Endodermal cell (in vitro differentiated cells): Measurements from ENCODE around the gene SPEN. TPM values are rescaled to one million over a fixed set of nuclear protein-coding genes. Genes with fewer than 3 reads are reported as not detected.

Experiments used
- DNase-seq: peaks from one replicate; pipeline ENCODE4 v3.0.0-alpha.2; 2017
- H3K27ac ChIP-seq: 2 replicates; pipeline ENCODE4 v1.5.1; 2013; ENCODE audit warnings: mild to moderate bottlenecking, low read depth, low read length, moderate library complexity
- H3K27me3 ChIP-seq: 2 replicates; pipeline ENCODE4 v1.6.1; 2013; ENCODE audit warnings: mild to moderate bottlenecking, low read length, moderate library complexity; ENCODE audit not compliant: insufficient read depth, control insufficient read depth, poor library complexity, severe bottlenecking
- H3K36me3 ChIP-seq: 2 replicates; pipeline ENCODE4 v1.7.0; 2013; ENCODE audit warnings: mild to moderate bottlenecking, low read length, moderate library complexity; ENCODE audit not compliant: control insufficient read depth, insufficient read depth
- H3K4me1 ChIP-seq: one replicate; pipeline ENCODE4 v1.7.0; 2013; ENCODE audit warnings: low read length; ENCODE audit not compliant: control insufficient read depth, insufficient read depth
- H3K4me3 ChIP-seq: 2 replicates; pipeline ENCODE4 v1.5.1; 2013; ENCODE audit warnings: mild to moderate bottlenecking, low read length, moderate library complexity
- H3K9ac ChIP-seq: 2 replicates; pipeline ENCODE4 v1.6.1; 2013; ENCODE audit warnings: mild to moderate bottlenecking, low read length, moderate library complexity; ENCODE audit not compliant: poor library complexity, severe bottlenecking; ENCODE audit errors: extremely low read depth
- H3K9me3 ChIP-seq: 2 replicates; pipeline ENCODE4 v1.6.1; 2013; ENCODE audit warnings: mild to moderate bottlenecking, low read length, moderate library complexity; ENCODE audit not compliant: control insufficient read depth
- H3K27ac Mint-ChIP-seq: 2 replicates; pipeline ENCODE4 v1.8.0; 2020; ENCODE audit warnings: mixed read lengths
- H3K27me3 Mint-ChIP-seq: 2 replicates; pipeline ENCODE4 v1.8.0; 2021; ENCODE audit warnings: mild to moderate bottlenecking, mixed read lengths; ENCODE audit not compliant: insufficient read depth
- H3K36me3 Mint-ChIP-seq: 2 replicates; pipeline ENCODE4 v1.8.0; 2020; ENCODE audit warnings: low read depth, mixed read lengths
- H3K4me1 Mint-ChIP-seq: 2 replicates; pipeline ENCODE4 v1.8.0; 2020; ENCODE audit warnings: mixed read lengths
- H3K4me3 Mint-ChIP-seq: 2 replicates; pipeline ENCODE4 v1.8.0; 2020; ENCODE audit warnings: mild to moderate bottlenecking, moderate library complexity, mixed read lengths
- H3K9me3 Mint-ChIP-seq: 2 replicates; pipeline ENCODE4 v1.8.0; 2020; ENCODE audit warnings: mild to moderate bottlenecking, mixed read lengths
- WGBS, 2 experiments: methylation state at CpG; one replicate each; pipeline versions ENCODE4 v1.1.5 to v1.1.7; 2013; ENCODE audit warnings: missing lambda C conversion rate in 2 of 2, mixed read lengths in 1 of 2; ENCODE audit not compliant: insufficient coverage in 1 of 2, insufficient read length in 1 of 2; 5-methylcytosine and 5-hydroxymethylcytosine counted together
- total RNA-seq, 2 donors: library from RNA; stranded (reverse); fragmentation: NEBNext Ultra II Directional in 1 of 2; extraction: Animal tissue kit (Norgen Biotek cat#: 25700) in 1 of 2; gene quantifications; 2 replicates in 1 of 2; 3 replicates in 1 of 2; pipeline ENCODE4 v1.2.1, GENCODE V29; 2021
- TF ChIP-seq, protein P1 (sequence below): fragments of 200-600 bp; sonication (generic); conservative IDR thresholded peaks from 2 replicates; pipeline ENCODE4 v1.5.0; 2021; ENCODE audit warnings: antibody characterized with exemption, mild to moderate bottlenecking

The SPEN gene
- total RNA-seq, 2 donors from 2014 or later = 61.5 to 71.9 TPM

DNA sequence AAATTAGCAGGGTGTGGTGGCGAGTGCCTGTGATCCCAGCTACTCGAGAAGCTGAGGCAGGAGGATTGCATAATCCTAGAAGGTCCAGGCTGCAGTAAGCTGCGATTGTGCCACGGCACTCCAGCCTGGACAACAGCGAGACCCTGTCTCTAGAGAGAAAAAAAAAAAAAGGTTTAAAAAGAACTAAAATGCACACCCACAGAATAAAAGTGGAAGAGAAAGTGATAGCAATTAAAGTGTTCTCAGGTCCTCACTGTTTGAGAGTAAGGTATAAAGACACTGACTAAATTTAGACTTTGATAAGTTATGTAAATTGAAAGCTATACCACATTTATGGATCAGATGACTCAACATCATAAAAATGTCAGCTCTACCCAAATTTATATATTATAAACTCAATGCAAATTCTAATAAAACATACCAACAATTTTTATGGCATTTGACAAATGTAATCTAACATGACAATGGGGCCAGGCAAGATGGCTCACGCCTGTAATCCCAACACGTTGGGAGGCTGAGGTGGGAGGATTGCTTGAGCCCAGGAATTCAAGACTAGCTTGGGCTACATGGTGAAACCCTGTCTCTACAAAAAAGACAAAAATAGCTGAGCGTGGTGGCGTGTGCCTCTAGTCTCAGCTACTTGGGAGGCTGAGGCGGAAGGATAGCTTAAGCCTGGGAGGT is 116.6 kb downstream of the SPEN start:
- Mint-ChIP-seq H3K4me3 (no peak overlapping the region), H3K9me3 (peaks cover 5% of the 10 kb centered on the region), H3K36me3 (peaks cover 37% of the 10 kb centered on the region), H3K27me3 (peaks cover 3% of the 10 kb centered on the region), H3K4me1 (peaks cover 29% of the 10 kb centered on the region), H3K27ac (no peak overlapping the region)
- Histone ChIP-seq H3K4me1 (no peaks in the 10 kb centered on the region), H3K27me3 (no peaks in the 10 kb centered on the region), H3K27ac (no peak overlapping the region), H3K4me3 (no peak overlapping the region), H3K9me3 (peaks cover 8% of the 10 kb centered on the region), H3K9ac (no peak overlapping the region), H3K36me3 (peaks cover 20% of the 10 kb centered on the region)
- DNase-seq = no peak
- TF ChIP-seq, protein P1, sequence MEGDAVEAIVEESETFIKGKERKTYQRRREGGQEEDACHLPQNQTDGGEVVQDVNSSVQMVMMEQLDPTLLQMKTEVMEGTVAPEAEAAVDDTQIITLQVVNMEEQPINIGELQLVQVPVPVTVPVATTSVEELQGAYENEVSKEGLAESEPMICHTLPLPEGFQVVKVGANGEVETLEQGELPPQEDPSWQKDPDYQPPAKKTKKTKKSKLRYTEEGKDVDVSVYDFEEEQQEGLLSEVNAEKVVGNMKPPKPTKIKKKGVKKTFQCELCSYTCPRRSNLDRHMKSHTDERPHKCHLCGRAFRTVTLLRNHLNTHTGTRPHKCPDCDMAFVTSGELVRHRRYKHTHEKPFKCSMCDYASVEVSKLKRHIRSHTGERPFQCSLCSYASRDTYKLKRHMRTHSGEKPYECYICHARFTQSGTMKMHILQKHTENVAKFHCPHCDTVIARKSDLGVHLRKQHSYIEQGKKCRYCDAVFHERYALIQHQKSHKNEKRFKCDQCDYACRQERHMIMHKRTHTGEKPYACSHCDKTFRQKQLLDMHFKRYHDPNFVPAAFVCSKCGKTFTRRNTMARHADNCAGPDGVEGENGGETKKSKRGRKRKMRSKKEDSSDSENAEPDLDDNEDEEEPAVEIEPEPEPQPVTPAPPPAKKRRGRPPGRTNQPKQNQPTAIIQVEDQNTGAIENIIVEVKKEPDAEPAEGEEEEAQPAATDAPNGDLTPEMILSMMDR = no peak
- 94 to 99% methylated on average over 7 to 10 of the region's 10 CpGs for WGBS, 2 experiments

DNA sequence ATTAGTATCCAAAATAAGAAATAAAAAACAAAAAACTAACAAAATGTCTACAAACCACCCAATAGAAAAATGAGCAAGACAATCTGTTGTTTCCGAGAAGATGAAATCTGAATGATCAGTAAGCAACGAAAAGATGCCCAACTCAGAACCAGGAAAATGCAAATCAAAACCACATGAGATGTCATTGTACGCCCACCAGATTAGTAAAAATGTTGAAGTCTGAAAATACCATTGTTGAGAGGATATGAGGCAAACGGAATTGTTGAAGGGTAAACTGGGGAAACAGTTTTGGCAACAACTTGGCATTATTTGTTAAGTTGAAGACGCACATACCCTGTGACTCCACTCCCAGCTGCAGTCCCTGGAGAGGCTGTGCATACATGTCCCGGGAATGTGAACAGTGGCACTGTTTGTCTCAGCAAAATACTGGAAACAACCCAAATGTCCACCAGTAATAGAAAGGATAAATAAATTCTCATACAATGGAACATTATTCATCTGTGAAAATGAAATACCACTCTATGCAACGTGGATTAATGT is 117.8 kb downstream of the SPEN start:
- TF ChIP-seq, protein P1 = no peak
- Mint-ChIP-seq H3K4me3 (no peak overlapping the region), H3K36me3 (peaks cover 48% of the 10 kb centered on the region), H3K27ac (no peak overlapping the region), H3K4me1 (peaks cover 25% of the 10 kb centered on the region), H3K27me3 (peaks cover 3% of the 10 kb centered on the region), H3K9me3 (peaks cover 15% of the 10 kb centered on the region)
- H3K27me3 ChIP-seq = no peaks in the 10 kb centered on the region
- no peak for DNase-seq
- 91% methylated on average over 6 to 7 of the region's 7 CpGs for WGBS, 2 experiments
- no peak overlapping the region for H3K27ac ChIP-seq
- peaks cover 17% of the 10 kb centered on the region for H3K9me3 ChIP-seq
- no peak overlapping the region for H3K4me3 ChIP-seq
- no peak overlapping the region for H3K9ac ChIP-seq
- H3K4me1 ChIP-seq = no peaks in the 10 kb centered on the region
- H3K36me3 ChIP-seq = peaks cover 29% of the 10 kb centered on the region

DNA sequence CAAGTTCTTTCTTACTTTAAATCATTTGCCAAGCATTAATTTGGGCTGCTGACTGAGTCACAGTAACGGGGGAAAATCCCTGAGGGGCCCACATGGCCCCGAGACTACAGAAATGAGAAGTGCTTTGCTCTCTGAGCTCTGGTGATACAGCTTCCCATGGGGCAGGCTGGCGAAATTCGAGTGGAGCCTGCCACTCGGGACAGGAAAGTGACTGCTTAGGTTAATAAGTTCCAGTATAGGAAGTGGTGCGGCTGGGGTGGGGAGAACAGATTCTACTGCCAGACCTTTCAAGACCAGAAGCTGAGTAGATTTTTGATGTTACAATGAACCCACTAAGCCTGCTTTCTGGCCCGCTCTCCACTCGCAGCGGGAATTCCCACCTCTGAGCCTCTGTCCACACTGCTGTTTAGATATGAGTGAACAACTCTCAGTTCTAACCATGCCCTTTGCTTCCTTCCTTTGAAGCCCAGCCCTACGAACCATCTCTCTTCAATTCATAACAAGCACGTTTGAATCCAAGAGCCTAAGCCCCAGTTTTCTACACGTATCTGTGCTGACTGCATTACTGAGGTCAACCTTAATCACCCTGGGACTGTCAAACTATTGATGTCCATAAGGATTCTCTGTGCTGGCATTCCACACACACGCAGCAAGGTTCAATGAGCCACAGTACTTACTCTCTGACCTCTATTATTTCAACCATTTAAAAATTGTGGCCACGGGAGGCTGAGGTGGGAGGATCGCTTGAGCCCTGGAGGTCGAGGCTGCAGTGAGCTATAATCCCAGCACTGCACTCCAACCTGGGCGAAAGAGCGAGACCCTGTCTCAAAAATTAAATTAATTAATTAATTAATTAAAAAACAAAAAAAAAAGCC is 118.8 kb downstream of the SPEN start:
- H3K27ac ChIP-seq = no peak overlapping the region
- peaks cover 33% of the 10 kb centered on the region for H3K36me3 ChIP-seq
- H3K9me3 ChIP-seq = peaks cover 17% of the 10 kb centered on the region
- Mint-ChIP-seq H3K4me1 (peaks cover 19% of the 10 kb centered on the region), H3K9me3 (peaks cover 16% of the 10 kb centered on the region), H3K36me3 (peaks cover 56% of the 10 kb centered on the region), H3K4me3 (no peak overlapping the region), H3K27me3 (no peaks in the 10 kb centered on the region), H3K27ac (no peak overlapping the region)
- 92 to 93% methylated on average over 13 to 16 of the region's 18 CpGs for WGBS, 2 experiments
- H3K4me3 ChIP-seq = no peak overlapping the region
- H3K4me1 ChIP-seq = no peaks in the 10 kb centered on the region
- TF ChIP-seq, protein P1 = no peak
- H3K27me3 ChIP-seq = no peaks in the 10 kb centered on the region
- H3K9ac ChIP-seq = no peak overlapping the region
- no peak for DNase-seq
